GM21390 (cell line): ENCODE results near the gene HSCB.
"Not testable (repeated sequence)": the region's sequence is repeated elsewhere in the genome, so short reads cannot be mapped to it uniquely, and the experiment has no call there.

Source experiments
- ATAC-seq: cut with Tn5 transposase; IDR thresholded peaks from one replicate; pipeline ENCODE4 v1.9.1; 2021; ENCODE audit not compliant: unreplicated experiment

HSCB gene

DNA sequence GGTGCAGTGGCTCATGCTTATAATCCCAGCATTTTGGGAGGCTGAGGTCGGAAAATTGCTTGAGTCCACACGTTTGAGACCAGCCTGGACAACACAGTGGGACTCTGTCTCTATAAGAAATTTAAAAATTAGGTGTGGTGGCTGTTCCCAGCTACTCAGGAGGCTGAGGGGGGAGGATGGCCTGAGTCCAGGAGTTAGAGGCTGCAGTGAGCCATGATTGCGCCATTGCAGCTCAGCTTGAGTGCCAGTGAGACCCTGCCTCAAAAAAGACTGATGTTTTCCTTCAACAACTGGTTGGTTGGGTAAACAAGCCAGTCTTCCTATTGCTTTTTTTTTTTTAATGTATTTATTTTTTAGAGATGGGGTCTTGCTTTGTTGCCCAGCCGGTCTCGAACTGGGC is 49.3 kb downstream of the HSCB start:
- no peak for ATAC-seq

DNA sequence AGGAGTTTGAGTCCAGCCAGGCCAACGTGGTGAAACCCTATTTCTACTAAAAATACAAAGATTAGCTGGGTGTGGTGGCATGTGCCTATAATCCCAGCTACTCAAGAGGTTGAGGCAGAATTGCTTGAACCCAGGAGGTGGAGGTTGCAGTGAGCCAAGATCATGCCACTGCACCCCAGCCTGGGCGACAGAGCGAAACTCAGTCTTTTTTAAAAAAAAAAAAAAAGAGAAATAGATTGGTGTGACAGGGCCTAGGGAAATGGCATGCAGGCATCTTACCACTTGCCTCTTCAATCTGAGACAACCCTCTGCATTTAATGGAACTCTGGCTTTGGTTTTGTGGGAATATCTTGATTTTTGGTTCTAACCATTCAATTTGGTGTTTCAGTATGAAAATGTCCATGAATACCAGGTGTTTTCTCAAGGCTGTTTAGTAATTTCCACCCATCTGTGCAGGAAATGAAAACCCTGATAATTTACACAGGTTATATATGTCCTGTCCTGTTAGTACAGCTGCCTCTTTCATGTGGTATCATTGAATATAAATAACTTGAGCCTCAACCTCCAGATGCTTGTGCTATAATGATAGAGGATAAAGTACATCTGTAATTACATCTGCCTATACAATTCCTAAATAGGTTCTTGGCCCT is 50.1 kb downstream of the HSCB start:
- peak; percentile 66 for ATAC-seq

DNA sequence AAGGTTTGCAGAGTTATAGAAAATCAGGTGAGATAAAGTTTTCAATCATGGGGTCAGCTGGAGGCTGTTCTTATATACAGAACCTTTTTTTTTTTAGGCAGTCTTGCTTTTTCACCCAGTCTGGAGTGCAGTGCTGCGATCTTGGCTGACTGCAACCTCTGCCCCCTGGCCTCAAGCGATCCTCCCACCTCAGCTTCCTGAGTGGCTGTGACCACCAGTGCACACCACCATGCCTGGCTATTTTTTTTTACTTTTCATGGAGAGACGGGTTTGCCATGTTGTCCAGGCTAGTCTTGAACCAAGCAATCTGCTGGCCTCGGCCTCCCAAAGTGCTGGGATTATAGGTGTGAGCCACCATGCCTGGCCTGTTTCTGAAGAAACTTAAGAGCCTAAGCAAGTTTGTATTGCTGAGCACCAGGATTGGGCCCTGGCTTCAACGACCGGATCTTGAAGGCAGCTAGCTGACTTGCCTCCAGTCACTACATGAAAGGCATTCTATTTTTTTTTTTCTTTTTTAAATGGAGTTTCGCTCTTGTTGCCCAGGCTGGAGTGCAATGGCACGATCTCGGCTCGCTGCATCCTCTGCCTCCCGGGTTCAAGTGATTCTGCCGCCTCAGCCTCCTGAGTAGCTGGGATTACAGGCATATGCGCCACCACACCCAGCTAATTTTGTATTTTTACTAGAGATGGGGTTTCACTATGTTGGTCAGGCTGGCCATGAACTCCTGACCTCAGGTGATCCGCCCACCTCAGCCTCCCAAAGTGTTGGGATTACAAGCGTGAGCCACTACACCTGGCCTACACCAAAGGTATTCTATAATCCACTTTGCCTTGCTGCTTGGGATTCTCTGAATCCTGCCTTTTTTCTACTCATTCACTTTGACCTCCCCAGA is 50.9 kb downstream of the HSCB start:
- ATAC-seq, result peak; percentile 27

DNA sequence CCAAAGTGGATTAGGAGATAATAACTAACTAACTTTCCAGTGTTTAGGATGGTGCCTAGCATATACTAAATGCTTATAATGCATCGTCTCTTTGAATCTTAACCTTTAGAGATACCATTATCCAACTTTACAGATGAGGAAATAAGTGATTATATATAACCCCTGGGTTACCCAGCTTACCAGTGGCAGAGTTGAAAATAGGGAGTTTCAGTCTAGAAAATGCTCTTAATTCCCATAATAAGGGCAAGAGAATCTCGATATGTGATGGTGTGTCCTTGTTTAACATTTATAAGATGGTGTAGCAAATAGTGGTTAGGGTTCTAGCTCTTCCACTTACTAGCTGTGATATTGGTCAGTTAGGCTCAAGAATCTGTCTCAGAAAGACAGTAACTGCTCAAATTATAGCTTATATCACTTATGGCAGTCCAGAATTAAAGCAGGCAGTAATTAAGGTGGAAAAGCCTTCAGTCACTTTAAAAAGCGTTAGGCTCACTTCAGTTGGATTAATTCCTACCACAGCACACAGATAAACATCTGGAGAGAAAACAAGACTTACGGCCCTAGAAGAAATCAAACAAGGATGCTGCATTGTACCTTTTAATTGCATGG is 52.2 kb downstream of the HSCB start:
- ATAC-seq, result no peak

DNA sequence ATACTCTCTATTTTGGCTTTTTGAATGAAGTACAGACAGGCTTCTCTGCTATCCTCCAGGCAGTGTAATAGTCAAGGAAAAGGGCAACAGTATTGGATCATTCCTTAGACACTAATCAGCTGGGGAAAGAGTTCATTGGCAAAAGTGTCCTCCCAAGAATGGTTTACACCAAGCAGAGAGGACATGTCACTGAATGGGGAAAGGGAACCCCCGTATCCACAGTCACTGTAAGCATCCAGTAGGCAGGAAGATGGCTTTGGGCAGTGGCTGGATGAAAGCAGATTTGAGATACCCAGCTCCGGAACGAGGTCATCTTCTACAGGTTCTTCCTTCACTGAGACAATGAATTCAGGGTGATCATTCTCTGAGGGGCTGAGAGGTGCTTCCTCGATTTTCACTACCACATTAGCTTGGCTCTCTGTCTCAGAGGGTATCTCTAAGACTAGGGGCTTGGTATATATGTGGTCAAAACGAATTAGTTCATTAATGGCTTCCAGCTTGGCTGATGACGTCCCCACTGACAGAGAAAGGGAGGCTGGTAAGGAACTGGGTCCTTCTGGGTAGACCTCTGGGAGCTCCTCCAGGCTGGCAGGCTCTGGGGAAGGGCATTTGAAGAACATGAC is 53.3 kb downstream of the HSCB start:
- ATAC-seq, result no peak

DNA sequence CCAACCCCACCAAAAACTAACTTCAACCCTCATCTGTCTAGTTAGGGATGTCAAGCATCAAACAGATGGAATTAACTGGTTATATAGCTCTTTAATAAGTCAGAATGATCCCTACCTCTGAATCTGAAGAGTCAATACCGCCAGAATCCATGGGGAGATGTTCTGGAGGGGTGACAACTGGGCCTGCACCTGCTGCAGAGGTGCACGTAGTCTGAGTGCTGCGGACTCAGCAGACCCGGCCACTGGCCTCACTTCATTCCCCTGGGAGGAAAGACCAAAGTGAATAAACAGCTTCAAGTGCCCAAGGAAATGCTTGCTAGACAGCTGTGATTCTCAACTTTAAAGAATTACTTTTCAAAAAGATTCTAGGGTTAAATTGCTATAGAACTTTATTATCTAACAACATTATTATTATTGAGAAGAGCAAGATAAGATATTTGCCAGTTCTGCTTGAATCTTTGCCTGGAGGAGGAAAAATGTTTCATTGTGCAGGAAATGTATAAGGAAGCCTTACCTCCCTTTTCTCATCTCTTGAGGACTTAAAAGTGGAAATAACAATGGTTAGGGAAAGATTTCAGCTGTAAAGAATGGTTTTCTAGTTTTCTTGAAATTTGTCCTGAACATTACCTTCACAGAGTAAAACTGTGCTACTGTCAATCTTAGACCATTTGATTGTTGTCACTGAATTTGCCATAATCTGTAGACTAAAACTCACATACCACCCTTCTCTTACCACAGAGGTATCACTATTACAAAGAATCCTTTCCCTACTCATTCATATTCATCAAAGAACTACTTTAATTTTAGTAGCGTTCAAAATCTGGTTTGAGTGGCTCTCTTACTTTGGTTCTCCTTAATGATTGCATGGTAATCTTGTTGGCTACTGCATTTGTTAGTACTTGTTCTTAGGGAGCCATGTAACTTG is 54.4 kb downstream of the HSCB start:
- ATAC-seq, result no peak

DNA sequence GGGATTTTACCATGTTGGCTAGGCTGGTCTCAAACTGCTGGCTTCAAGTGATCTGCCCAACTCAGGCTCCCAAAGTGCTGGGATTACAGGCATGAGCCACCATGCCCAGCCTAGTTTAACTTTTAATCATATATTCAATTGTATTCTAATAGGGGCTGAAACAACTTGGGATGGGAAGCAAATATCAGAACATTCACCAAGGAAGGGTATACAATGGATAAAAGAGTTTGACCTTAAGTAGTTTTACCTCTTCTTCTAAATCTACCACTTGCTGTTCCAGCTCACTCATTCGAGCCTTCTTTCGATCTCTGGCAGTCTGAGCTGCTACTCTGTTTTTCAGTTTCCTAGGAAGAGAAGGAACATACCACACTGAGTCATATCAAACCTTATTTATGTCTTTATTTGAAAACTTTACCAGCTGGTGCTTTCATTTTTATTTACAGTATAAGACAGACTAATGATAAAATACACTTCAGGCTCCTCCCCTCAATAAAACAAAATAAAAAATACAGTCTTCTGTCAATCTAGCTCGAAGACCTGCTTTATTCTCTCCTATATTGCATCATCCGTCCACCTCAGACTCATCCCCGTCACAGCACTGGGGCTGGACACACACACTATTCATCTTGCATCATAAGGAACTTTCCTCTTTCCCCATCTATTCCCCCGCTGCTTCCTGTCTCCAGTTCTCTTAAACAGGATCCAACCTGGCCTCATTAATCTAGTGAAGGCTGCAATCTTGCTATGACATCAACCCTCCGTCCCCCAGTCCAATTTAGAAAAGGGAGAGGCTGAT is 57.2 kb downstream of the HSCB start:
- no peak for ATAC-seq

DNA sequence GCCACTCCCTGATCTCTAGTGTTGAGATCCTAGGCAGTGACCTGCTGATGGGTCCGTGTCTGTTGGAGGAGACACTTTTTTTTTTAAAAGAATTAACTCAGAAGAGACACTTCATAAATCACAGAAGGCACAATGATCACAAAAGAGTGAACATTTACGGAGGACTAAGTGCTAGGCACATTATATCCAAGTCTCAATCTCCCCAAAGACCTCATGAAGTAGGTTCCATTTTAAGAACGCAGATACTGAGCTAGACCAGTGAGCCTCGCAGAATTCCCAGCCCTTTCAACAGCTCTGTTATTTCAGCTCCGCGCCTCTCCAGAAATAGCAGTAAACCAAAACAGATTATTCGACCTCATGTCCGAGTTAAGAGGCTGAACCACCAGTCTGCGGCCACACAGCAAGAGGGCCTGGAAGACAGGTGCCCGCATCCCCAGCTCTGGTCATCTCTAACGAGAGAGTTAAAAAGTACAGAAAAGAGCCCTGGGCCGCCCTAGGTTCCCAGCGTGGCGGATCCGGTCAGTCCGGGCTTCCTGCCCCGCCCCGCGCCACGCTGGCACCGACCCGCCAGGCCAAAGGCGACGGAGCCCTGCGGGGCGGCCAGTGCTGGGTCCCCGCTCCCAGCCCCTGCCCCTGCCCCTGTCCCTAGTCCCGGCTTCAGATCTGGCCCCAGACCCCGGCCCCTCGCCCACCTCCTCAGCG is 57.9 kb downstream of the HSCB start:
- peak; percentile 22 for ATAC-seq

DNA sequence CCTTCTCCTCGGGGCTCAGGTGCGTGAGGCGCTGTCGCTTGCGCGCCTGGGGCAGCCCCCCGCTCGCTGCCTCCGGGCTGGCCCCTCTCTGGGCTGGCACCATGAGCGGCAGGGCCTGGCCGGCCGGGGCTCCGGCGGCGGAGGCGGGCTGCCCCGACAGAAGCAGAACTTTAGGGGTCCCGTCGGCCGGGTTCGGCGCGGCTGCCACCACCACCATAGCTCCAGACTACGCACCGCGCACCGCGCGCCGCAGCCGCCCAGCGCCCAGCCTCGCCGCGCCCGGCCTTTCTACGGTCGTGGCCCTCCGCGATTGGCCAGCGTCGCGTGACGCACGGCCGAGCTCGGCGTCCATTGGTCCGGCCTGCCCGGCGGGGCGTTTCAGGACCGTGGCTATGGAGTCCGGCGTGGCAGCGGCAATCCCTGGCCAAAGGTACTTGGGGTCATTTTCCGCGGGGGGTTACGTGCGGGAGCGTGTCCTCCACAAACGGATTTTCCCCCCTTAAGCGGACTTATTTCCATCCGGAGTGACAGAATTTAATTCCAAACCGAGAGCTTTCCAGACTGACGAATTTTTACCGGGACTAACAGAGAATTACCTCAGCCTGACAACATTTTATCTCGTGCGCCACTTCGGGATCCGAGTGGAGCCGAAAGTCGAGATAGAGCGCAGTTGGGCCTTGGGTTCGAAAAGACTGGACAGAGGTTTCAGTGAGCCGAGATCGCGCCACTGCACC is 58.6 kb downstream of the HSCB start, which contains the start of gene XBP1:
Gene XBP1 (minus strand): TSS at position 262 of the 734 bp plus-strand sequence.
- peak; percentile 74 for ATAC-seq

DNA sequence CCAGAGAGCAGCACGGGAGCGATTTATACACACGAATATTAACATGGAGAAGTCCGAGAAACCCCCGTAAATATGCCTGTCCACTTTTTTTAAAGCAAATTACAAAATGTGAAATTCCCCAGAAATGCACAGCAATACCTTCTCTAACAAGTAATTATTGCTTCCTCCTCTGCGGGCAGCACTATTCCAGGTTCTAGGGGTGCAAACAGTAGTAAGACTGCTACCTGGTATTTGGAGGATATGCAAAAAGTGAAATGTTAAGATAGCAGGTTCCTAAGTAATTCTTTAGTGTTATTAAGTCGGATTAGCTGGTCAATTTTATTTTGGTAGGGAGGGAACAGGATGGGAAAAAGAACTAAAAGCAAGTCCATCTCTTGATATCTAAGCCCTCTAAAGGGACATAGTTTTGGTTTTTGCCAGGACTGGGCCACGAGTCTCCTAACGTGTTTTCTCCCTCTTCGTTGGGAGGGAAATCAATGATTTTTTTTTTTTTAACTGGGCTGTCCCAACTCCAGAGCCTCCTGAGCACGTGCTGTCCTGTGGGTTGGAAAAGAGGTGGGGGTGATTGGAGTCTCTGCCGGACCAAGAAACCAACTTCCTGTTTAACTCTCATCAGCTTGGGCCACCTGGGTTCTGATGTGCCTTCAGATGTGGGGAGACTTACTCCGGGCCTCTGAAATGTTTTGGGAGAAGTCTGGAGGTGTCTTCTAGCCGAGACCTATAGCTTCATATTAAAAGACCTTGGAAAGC is 60.2 kb downstream of the HSCB start:
- no peak for ATAC-seq

DNA sequence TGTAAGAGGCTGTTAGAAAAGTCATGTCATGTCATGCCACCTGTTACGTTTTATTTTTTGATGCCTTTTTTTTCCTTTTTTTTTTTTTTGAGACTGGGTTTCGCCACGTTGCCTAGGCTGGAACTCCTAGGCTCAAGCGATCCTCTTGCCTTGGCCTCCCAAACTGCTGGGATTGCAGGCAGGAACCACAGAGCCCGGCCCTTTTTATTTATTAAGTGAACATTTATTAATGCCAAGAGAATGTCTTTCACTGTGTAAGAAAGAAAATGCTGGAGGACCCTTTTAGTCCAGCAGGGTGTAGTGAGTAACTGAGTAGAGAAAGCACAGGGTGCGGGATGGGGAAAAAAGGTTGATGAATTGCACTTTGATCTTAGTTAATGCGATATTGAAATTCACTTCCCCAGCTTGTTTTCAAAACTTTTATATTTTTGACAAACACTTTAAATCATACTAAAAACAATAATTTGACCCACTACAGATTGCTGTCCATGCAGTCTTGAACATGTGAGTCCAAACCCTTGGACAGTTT is 60.8 kb downstream of the HSCB start:
- ATAC-seq, result no peak

DNA sequence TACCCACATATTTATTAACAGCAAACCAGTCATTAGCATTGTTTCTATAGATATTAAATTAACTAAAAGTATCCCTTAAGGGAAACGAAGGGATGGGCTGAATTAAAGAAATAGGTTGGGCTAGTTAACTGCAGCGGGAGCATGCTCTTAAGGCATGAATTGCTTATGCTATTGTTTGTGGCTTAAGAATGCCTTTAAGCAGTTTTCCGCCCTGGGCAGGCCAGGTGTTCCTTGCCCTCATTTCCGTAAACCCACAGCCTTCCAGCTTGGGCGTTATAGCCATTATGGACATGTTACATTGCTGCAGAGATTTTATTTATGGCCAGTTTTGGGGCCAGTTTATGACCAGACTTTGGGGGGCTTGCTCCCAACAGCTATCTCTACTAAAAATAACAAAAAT is 63.6 kb downstream of the HSCB start:
- not testable (repeated sequence) for ATAC-seq
